Measurements from ENCODE around the gene CAMTA1.
"Not testable (repeated sequence)": the region's sequence is repeated elsewhere in the genome, so short reads cannot be mapped to it uniquely, and the experiment has no call there.

The CAMTA1 gene

GRCh38 chr1:7136166-7136953, 351.1 kb downstream of the CAMTA1 start:
- DNase-seq (ENCODE audit: low read depth): no peak
- no peak for TF ChIP-seq CTCF (IDR thresholded peaks at IDR 0.05; ENCODE audit: low read depth, low read length, missing control alignments)
- no peak overlapping the region for H3K4me3 ChIP-seq (ENCODE audit: low read depth, low read length)

DNA sequence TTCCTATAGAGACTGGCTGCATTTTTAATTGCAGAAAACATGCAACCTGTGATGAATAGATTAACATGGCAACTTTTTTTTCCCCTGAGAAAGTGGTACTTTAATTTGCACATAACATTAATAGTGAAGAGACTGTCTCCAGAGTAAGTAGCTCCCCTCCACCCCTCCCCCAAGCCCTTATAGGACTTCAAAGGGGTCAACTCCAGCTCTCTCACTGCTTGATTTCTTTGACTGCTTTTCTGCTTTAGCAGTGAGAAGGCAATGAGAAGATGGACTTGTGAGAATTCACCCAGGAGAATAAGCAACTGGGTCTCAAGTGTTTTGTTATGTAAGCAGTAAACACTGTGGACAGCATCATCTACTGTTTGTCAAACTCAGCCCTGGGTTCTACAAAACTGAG, 355.0 kb downstream of the CAMTA1 start:
- no peak overlapping the region for H3K4me3 ChIP-seq (ENCODE audit: low read depth, low read length)
- no peak for DNase-seq (ENCODE audit: low read depth)
- no peak for TF ChIP-seq CTCF (IDR thresholded peaks at IDR 0.05; ENCODE audit: low read depth, low read length, missing control alignments)

DNA sequence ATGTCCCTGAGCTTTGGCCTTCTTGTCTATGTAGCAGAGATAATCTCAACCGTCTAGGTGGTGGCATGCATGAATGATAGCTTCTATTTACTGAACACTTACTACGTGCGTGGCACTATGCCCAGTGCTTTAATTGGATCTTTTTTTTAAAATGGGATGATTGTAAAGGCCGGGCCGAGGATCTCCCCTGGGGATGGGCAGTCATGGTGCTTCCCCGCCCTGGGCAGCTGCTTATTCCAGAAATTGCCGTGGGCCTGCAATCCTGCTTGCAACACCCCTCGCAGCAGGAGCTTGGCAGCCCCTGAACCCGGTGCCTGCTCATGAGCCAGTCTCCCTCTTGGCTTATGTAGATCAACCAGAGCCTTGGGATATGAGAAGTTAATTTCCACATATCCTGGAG, 360.7 kb downstream of the CAMTA1 start:
- no peak overlapping the region for H3K4me3 ChIP-seq (ENCODE audit: low read depth, low read length)
- TF ChIP-seq CTCF (IDR thresholded peaks at IDR 0.05; ENCODE audit: low read depth, low read length, missing control alignments): no peak
- DNase-seq (ENCODE audit: low read depth): no peak

DNA sequence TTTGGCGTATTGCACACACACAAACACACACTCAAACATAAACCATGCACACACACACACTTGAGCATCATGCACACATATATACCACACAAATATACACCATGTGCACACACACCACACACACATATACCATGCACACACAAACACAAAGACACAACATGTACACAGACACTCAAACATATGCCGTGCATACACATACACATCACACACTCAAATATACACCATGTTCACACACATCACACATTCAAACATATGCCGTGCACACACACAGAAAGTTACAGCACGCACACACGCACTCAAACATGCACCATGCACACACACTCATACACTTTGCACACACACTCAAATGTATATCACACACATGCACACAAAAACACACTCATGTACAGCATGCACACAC, 361.5 kb downstream of the CAMTA1 start:
- no peak for DNase-seq (ENCODE audit: low read depth)
- TF ChIP-seq CTCF (IDR thresholded peaks at IDR 0.05; ENCODE audit: low read depth, low read length, missing control alignments): no peak
- no peak overlapping the region for H3K4me3 ChIP-seq (ENCODE audit: low read depth, low read length)

DNA sequence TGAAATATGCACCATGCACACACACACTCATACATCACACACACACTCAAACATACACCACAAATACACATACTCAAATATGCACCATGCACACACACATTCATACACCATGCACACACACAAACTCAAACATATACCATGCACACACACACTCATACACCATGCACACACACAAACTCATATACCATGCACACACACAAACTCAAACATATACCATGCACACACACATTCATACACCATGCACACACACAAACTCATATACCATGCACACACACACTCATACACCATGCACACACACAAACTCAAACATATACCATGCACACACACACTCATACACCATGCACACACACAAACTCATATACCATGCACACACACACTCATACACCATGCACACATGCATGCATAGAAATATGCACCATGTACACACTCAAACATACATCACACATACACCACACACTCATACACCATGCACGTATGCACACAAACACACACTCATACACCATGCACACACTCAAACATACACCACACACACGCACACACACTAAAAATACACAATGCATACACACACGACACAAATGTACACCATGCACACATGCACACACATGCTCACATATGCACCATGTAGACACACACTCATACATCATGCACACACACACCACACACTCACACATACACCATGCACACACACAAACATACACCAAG, 362.5 kb downstream of the CAMTA1 start:
- not testable (repeated sequence) for H3K4me3 ChIP-seq (ENCODE audit: low read depth, low read length); DNase-seq (ENCODE audit: low read depth)

- TF ChIP-seq CTCF (IDR thresholded peaks at IDR 0.05; ENCODE audit: low read depth, low read length, missing control alignments): no peak
- no peak for DNase-seq (ENCODE audit: low read depth)
- no peak overlapping the region for H3K4me3 ChIP-seq (ENCODE audit: low read depth, low read length)
Measured at GRCh38 chr1:7149080-7149838, 364.0 kb downstream of the CAMTA1 start.

DNA sequence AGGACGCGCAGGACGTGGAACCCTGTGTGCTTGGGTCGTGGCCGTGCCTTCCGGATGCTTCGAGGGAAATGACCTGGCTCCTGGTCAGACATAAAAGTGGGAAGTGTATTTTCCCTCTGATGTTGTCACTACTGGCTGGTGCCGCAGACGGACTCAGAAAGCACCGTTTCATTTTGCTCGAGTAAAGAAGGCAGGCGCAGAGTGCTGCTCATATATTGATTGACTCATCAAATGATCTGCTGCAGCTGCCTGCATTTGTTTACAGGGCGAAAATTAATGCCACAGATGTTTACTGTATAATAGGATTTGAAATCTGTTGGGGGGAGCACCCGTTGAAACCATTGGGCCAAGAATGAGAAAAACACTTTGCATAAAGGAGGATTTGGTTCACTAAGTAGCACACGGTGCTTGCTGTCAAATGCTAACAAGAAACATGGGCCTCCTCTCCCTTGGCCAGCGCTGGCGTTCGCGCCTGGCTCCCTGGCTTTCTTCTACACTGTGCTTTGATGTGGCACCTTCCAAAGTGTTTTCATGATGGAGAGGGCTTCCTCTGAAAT, 365.5 kb downstream of the CAMTA1 start:
- no peak for TF ChIP-seq CTCF (IDR thresholded peaks at IDR 0.05; ENCODE audit: low read depth, low read length, missing control alignments)
- DNase-seq (ENCODE audit: low read depth): no peak
- no peak overlapping the region for H3K4me3 ChIP-seq (ENCODE audit: low read depth, low read length)

All from GM12864 (cell line).